Subcutaneous adipose tissue (tissue), 4 donors: ENCODE data around the gene PRELID3B. TPM values are rescaled to one million over a fixed set of nuclear protein-coding genes. Genes with fewer than 3 reads are reported as not detected.

ENCODE experiments used
- CTCF ChIP-seq: fragments of 450-650 bp; IDR thresholded peaks from one replicate; pipeline ENCODE4 v1.5.1; 2016; ENCODE audit warnings: low read depth, mild to moderate bottlenecking, control low read depth, antibody characterized with exemption, moderate library complexity
- total RNA-seq, 4 donors: library from RNA; depleted of rRNA; stranded (reverse); fragments of >200 nt; gene quantifications; one replicate each; pipeline ENCODE4 v1.1.0, GENCODE V29; 2016

The PRELID3B gene
- total RNA-seq = 10 to 100 TPM; 39.2 to 83.2 (median 46.3) TPM

- no peak for TF ChIP-seq CTCF
Observed at GRCh38 chr20:59042151-59042795, at the start of gene PRELID3B. Gene PRELID3B, minus strand, starts transcription at chr20:59042786. Its CDS starts 56 bp downstream, at chr20:59042730.

GRCh38 chr20:59087829-59088433 lies 45.3 kb upstream of the PRELID3B start:
- no peak for TF ChIP-seq CTCF

GRCh38 chr20:59086923-59087322 lies 44.3 kb upstream of the PRELID3B start:
- no peak for TF ChIP-seq CTCF

GRCh38 chr20:59084041-59084850 lies 41.7 kb upstream of the PRELID3B start:
- no peak for TF ChIP-seq CTCF

GRCh38 chr20:59082981-59083380 lies 40.4 kb upstream of the PRELID3B start:
- no peak for TF ChIP-seq CTCF

- TF ChIP-seq CTCF = no peak
Observed at GRCh38 chr20:59082077-59082740, 39.6 kb upstream of the PRELID3B start.

GRCh38 chr20:59081036-59081435 lies 38.5 kb upstream of the PRELID3B start:
- TF ChIP-seq CTCF = no peak
